ENCODE results near the gene DPP4. TPM values are rescaled to one million over a fixed set of nuclear protein-coding genes. Genes with fewer than 3 reads are reported as not detected.

The DPP4 gene
- total RNA-seq, 1 donor from 2014 or later: not detected

DNA sequence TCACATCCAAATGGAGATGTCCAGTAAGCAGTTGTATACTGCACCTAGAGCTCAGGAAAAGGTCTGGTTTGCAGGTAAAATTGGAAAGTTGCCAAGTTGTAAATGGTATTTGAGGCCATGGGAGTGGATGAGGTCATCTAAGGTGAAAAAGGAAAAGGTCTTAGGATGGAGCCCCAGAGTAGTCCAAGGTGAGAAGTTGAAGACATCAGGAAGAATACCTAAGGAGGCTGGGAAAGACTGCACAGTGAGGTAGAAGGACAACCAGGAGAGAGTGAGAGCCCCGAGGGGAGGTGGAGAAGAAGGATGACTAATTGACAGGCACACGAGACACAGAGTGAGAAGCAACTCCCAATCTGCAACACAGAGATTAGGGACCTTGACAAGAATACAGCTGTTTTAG lies 10.7 kb downstream of the DPP4 start:
- Mint-ChIP-seq H3K4me1 (ENCODE audit: unreplicated experiment) (no peaks in the 10 kb centered on the region), H3K36me3 (ENCODE audit: unreplicated experiment) (no peaks in the 10 kb centered on the region), H3K9me3 (ENCODE audit: unreplicated experiment) (no peaks in the 10 kb centered on the region), H3K27ac (ENCODE audit: unreplicated experiment) (no peak overlapping the region), H3K27me3 (ENCODE audit: unreplicated experiment) (peaks cover 39% of the 10 kb centered on the region), H3K4me3 (ENCODE audit: unreplicated experiment) (no peak overlapping the region)
- no peak for DNase-seq (ENCODE audit: extremely low spot score, unreplicated experiment)
- TF ChIP-seq, protein P1, sequence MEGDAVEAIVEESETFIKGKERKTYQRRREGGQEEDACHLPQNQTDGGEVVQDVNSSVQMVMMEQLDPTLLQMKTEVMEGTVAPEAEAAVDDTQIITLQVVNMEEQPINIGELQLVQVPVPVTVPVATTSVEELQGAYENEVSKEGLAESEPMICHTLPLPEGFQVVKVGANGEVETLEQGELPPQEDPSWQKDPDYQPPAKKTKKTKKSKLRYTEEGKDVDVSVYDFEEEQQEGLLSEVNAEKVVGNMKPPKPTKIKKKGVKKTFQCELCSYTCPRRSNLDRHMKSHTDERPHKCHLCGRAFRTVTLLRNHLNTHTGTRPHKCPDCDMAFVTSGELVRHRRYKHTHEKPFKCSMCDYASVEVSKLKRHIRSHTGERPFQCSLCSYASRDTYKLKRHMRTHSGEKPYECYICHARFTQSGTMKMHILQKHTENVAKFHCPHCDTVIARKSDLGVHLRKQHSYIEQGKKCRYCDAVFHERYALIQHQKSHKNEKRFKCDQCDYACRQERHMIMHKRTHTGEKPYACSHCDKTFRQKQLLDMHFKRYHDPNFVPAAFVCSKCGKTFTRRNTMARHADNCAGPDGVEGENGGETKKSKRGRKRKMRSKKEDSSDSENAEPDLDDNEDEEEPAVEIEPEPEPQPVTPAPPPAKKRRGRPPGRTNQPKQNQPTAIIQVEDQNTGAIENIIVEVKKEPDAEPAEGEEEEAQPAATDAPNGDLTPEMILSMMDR (IDR thresholded peaks at IDR 0.05): no peak

DNA sequence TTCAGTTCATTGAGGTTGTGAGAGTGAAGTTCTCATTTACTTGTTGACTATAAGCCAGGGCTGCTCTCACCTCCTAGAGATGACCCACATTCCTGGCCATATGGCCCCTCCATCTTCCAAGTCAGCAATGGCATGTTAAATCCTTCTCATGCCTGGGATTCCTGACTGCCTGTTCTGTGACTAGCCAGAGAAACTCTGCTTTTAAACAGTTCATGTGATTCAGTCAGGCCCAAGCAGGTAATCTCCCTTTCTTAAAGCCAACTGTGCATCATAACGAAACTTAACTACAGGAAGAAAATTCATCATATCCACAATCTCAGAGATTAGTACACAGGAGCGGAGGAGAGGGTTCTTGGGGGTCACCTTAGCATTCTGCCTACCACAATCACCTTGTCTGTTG lies 11.5 kb downstream of the DPP4 start:
- no peak overlapping the region for H3K4me3 Mint-ChIP-seq (ENCODE audit: unreplicated experiment)
- no peaks in the 10 kb centered on the region for H3K36me3 Mint-ChIP-seq (ENCODE audit: unreplicated experiment)
- TF ChIP-seq, protein P1 (IDR thresholded peaks at IDR 0.05): no peak
- peaks cover 39% of the 10 kb centered on the region for H3K27me3 Mint-ChIP-seq (ENCODE audit: unreplicated experiment)
- no peaks in the 10 kb centered on the region for H3K4me1 Mint-ChIP-seq (ENCODE audit: unreplicated experiment)
- DNase-seq (ENCODE audit: extremely low spot score, unreplicated experiment): no peak
- no peaks in the 10 kb centered on the region for H3K9me3 Mint-ChIP-seq (ENCODE audit: unreplicated experiment)
- H3K27ac Mint-ChIP-seq (ENCODE audit: unreplicated experiment): no peak overlapping the region

DNA sequence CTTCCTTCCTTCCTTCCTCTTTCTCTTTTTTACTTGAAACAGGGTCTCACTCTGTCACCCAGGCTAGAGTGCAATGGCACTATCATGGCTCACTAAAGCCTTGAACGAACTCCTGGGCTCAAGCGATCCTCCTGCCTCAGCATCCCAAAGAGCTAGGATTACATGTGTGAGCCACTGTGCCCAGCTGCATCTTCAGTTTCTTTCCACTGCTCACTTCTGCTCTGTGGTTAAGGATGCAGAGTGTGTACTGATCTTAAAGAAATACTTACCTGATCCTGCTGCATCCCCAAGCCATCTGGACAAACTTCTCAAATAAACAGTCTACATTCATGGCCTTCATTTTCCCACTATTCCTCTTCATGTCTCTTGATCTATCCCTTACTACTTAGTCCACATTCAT lies 13.0 kb downstream of the DPP4 start:
- Mint-ChIP-seq H3K27ac (ENCODE audit: unreplicated experiment) (no peak overlapping the region), H3K27me3 (ENCODE audit: unreplicated experiment) (peaks cover 35% of the 10 kb centered on the region), H3K36me3 (ENCODE audit: unreplicated experiment) (no peaks in the 10 kb centered on the region), H3K9me3 (ENCODE audit: unreplicated experiment) (peaks cover 11% of the 10 kb centered on the region), H3K4me1 (ENCODE audit: unreplicated experiment) (no peaks in the 10 kb centered on the region), H3K4me3 (ENCODE audit: unreplicated experiment) (no peak overlapping the region)
- no peak for DNase-seq (ENCODE audit: extremely low spot score, unreplicated experiment)
- TF ChIP-seq, protein P1 (IDR thresholded peaks at IDR 0.05): no peak

DNA sequence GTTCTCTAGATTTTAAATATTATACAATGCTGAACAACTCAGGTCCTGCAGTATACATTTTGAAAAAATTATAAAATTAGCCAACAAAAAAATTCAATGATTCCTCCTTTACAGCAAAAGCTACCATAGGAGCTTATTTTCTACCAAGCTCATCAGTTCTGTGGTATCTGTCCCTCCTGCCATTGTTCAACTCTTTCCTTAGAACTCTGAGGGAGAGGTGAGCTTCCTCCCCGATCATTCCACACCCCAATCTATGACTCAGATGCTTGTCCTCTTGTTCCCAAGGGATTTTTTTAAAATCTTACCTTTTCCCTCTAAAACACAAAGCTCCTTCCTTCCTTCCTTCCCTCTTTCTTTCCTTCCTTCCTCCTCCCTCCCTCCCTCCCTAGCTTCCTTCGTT lies 13.5 kb downstream of the DPP4 start:
- H3K4me1 Mint-ChIP-seq (ENCODE audit: unreplicated experiment): no peaks in the 10 kb centered on the region
- H3K27ac Mint-ChIP-seq (ENCODE audit: unreplicated experiment): no peak overlapping the region
- H3K27me3 Mint-ChIP-seq (ENCODE audit: unreplicated experiment): peaks cover 35% of the 10 kb centered on the region
- no peak for DNase-seq (ENCODE audit: extremely low spot score, unreplicated experiment)
- H3K4me3 Mint-ChIP-seq (ENCODE audit: unreplicated experiment): no peak overlapping the region
- TF ChIP-seq, protein P1 (IDR thresholded peaks at IDR 0.05): no peak
- H3K36me3 Mint-ChIP-seq (ENCODE audit: unreplicated experiment): no peaks in the 10 kb centered on the region
- peaks cover 12% of the 10 kb centered on the region for H3K9me3 Mint-ChIP-seq (ENCODE audit: unreplicated experiment)

GRCh38 chr2:162058973-162059668 lies 14.9 kb downstream of the DPP4 start:
- no peak for DNase-seq (ENCODE audit: extremely low spot score, unreplicated experiment)
- no peaks in the 10 kb centered on the region for H3K4me1 Mint-ChIP-seq (ENCODE audit: unreplicated experiment)
- H3K27ac Mint-ChIP-seq (ENCODE audit: unreplicated experiment): no peak overlapping the region
- TF ChIP-seq, protein P1 (IDR thresholded peaks at IDR 0.05): no peak
- H3K4me3 Mint-ChIP-seq (ENCODE audit: unreplicated experiment): no peak overlapping the region
- H3K9me3 Mint-ChIP-seq (ENCODE audit: unreplicated experiment): peaks cover 12% of the 10 kb centered on the region
- no peaks in the 10 kb centered on the region for H3K36me3 Mint-ChIP-seq (ENCODE audit: unreplicated experiment)
- H3K27me3 Mint-ChIP-seq (ENCODE audit: unreplicated experiment): peaks cover 27% of the 10 kb centered on the region
